Adrenal gland (tissue), 12 donors: ENCODE data around the gene ITGA2. TPM values are rescaled to one million over a fixed set of nuclear protein-coding genes. Genes with fewer than 3 reads are reported as not detected.
A peak's percentile ranks its signal among the peaks of the same experiment; 100 is the strongest.

Source experiments
- DNase-seq, 7 donors: peaks; one replicate each; pipeline ENCODE4 v3.0.0-alpha.2; 2019 to 2020
- H3K27ac ChIP-seq, 5 donors: fragments of 200-600 bp; sonication (generic) in 4 of 5; 1 replicate in 3 of 5; 2 replicates in 2 of 5; pipeline versions ENCODE4 v1.5.1 to v1.8.0; 2016 to 2020; ENCODE audit warnings: mild to moderate bottlenecking in 1 of 5
- H3K27me3 ChIP-seq: fragments of 200-600 bp; 2 replicates; pipeline ENCODE4 v1.8.0; 2021
- H3K36me3 ChIP-seq, 2 donors: fragments of 200-600 bp; replicated peaks in 1 of 2; 1 replicate in 1 of 2; 2 replicates in 1 of 2; pipeline versions ENCODE4 v1.5.1 to v1.8.0; 2018 to 2022
- H3K4me1 ChIP-seq, 2 donors: fragments of 200-600 bp; replicated peaks in 1 of 2; 1 replicate in 1 of 2; 2 replicates in 1 of 2; pipeline versions ENCODE4 v1.5.1 to v1.8.0; 2018 to 2021
- H3K4me3 ChIP-seq, 4 donors: fragments of 200-600 bp; sonication (generic) in 3 of 4; one replicate each; pipeline ENCODE4 v1.5.1; 2016 to 2018
- H3K9me3 ChIP-seq, 3 donors: fragments of 200-600 bp; sonication (generic) in 1 of 3; replicated peaks in 1 of 3; 1 replicate in 2 of 3; 2 replicates in 1 of 3; pipeline versions ENCODE4 v1.5.1 to v1.8.0; 2016 to 2021
- POLR2A ChIP-seq, 2 donors: fragments of 450-650 bp; IDR thresholded peaks; one replicate each; pipeline ENCODE4 v1.6.1; 2017; ENCODE audit warnings: antibody characterized with exemption in 2 of 2, mild to moderate bottlenecking in 2 of 2, moderate library complexity in 1 of 2
- WGBS, 4 donors: extraction: QIAGEN DNeasy Blood & Tissue Kit in 2 of 4; methylation state at CpG; one replicate each; pipeline versions ENCODE4 v1.1.5 to v1.1.7; 2013 to 2017; 5-methylcytosine and 5-hydroxymethylcytosine counted together
- intact Hi-C, 2 donors: fragments of 100-400 bp; cut with DNase I; formaldehyde crosslinking; loops; one replicate each; pipeline versions ENCODE4 v1.14.1 to v1.15.0; 2022 to 2023
- polyA plus RNA-seq, 3 donors: library from polyadenylated mRNA; stranded (reverse); fragments of 200-250 nt in 2 of 3; fragments of 350-450 nt in 1 of 3; fragmentation: Illumina TruSeq in 1 of 3; extraction: RNeasy Lipid Tissue Mini Kit (QIAGEN cat#74804) in 1 of 3; gene quantifications; one replicate each; pipeline ENCODE4 v1.2.3, GENCODE V29; 2013 to 2014
- total RNA-seq, 9 donors: library from RNA; depleted of rRNA in 4 of 9; stranded (reverse); fragments of >200 nt in 4 of 9; fragments of 120-200 nt in 1 of 9; fragmentation: NEBNext Ultra II Directional in 1 of 9; extraction: Animal tissue kit (Norgen Biotek cat#: 25700) in 1 of 9; gene quantifications; one replicate each; pipeline versions ENCODE4 v1.1.0 to v1.2.4, GENCODE V29; 2013 to 2023
- TF ChIP-seq, protein P1 (sequence below), 6 experiments: fragments of 450-650 bp in 4 of 6; fragments of 200-600 bp in 2 of 6; sonication (generic) in 1 of 6; IDR thresholded peaks; 1 replicate in 5 of 6; 2 replicates in 1 of 6; pipeline versions ENCODE4 v1.5.1 to v1.8.0; 2016 to 2021; ENCODE audit warnings: antibody characterized with exemption in 6 of 6, mild to moderate bottlenecking in 2 of 6, moderate library complexity in 1 of 6
- donor health status: healthy with polysubstance abuse.
- donor health status: Bipolar disorder and iron deficiency.
- donor health status: DM: yes; HTN: yes; CAD: no.
- donor health status: DM: no; HTN: no; CAD: no.
- donor health status: DM: no; HTN: no; CAD: no.
- donor health status: DM: yes; HTN: yes; CAD: no.

Gene ITGA2
- total and polyA plus RNA-seq, 12 donors, result 1.8 to 127 (median 20.8) TPM

DNA sequence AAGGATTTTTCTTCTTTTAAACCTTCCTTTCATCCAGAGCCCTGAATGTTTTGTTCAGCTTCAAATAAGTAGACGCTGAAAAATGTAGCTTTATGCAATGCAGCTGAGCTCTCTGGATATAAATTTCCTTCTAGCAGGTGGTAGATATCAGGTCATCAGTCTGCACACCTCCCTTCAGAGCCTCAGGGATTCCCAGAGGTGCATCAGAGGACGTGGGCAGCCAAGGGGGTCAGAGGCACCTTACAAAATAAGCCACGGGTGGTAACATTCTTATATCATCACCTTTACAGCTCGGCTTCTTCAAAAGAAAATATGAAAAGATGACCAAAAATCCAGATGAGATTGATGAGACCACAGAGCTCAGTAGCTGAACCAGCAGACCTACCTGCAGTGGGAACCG, 101.1 kb downstream of the ITGA2 start:
- Histone ChIP-seq H3K27ac (no peak overlapping the region), H3K4me3 (no peak overlapping the region), H3K9me3 (no peaks in the 10 kb centered on the region), H3K4me1 (peaks cover 11 to 22% of the 10 kb centered on the region in 2 donors), H3K27me3 (no peaks in the 10 kb centered on the region), H3K36me3 (peaks cover 0 to 11% of the 10 kb centered on the region in 2 donors)
- no peak for TF ChIP-seq POLR2A (IDR thresholded peaks at IDR 0.05)
- TF ChIP-seq, protein P1, sequence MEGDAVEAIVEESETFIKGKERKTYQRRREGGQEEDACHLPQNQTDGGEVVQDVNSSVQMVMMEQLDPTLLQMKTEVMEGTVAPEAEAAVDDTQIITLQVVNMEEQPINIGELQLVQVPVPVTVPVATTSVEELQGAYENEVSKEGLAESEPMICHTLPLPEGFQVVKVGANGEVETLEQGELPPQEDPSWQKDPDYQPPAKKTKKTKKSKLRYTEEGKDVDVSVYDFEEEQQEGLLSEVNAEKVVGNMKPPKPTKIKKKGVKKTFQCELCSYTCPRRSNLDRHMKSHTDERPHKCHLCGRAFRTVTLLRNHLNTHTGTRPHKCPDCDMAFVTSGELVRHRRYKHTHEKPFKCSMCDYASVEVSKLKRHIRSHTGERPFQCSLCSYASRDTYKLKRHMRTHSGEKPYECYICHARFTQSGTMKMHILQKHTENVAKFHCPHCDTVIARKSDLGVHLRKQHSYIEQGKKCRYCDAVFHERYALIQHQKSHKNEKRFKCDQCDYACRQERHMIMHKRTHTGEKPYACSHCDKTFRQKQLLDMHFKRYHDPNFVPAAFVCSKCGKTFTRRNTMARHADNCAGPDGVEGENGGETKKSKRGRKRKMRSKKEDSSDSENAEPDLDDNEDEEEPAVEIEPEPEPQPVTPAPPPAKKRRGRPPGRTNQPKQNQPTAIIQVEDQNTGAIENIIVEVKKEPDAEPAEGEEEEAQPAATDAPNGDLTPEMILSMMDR (IDR thresholded peaks at IDR 0.05), result no peak
- no peak for DNase-seq
- 82 to 90% (median 87%) methylated on average over 5 of the region's 5 CpGs for WGBS, 4 donors
- intact Hi-C loops, result loop anchor here in 1 of 2 donors (5.0 kb wide), 1 partner anchor 138 kb away; no protein-coding TSS in a partner anchor

DNA sequence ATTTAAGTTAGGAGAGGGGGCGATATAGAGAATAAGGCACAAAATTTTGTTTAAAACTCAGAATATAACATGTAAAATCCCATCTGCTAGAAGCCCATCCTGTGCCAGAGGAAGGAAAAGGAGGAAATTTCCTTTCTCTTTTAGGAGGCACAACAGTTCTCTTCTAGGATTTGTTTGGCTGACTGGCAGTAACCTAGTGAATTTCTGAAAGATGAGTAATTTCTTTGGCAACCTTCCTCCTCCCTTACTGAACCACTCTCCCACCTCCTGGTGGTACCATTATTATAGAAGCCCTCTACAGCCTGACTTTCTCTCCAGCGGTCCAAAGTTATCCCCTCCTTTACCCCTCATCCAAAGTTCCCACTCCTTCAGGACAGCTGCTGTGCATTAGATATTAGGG, 102.1 kb downstream of the ITGA2 start:
- no peak for TF ChIP-seq POLR2A (IDR thresholded peaks at IDR 0.05)
- TF ChIP-seq, protein P1 (IDR thresholded peaks at IDR 0.05), result peak in 1 of 6 experiments; percentile 20
- H3K27ac ChIP-seq, result peak overlapping the region in 1 of 5 donors; percentile 56
- H3K9me3 ChIP-seq, result no peaks in the 10 kb centered on the region
- H3K27me3 ChIP-seq, result no peaks in the 10 kb centered on the region
- DNase-seq, result no peak
- peaks cover 11 to 24% of the 10 kb centered on the region in 2 donors for H3K4me1 ChIP-seq
- intact Hi-C loops, result loop anchor here in 1 of 2 donors (5.0 kb wide), 1 partner anchor 139 kb away; no protein-coding TSS in a partner anchor
- 80 to 87% (median 83%) methylated on average over 2 of the region's 2 CpGs for WGBS, 4 donors
- H3K4me3 ChIP-seq, result no peak overlapping the region
- H3K36me3 ChIP-seq, result peaks cover 0 to 9% of the 10 kb centered on the region in 2 donors

DNA sequence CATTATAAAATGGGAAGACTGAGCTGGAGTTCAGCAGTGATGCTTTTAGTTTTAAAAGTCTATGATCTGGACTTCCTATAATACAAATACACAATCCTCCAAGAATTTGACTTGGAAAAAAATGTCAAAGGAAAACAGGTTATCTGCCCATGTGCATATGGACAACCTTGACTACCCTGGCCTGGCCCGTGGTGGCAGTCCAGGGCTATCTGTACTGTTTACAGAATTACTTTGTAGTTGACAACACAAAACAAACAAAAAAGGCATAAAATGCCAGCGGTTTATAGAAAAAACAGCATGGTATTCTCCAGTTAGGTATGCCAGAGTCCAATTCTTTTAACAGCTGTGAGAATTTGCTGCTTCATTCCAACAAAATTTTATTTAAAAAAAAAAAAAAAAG, 103.1 kb downstream of the ITGA2 start:
- no peak for DNase-seq
- Histone ChIP-seq H3K4me1 (peaks cover 11 to 28% of the 10 kb centered on the region in 2 donors), H3K27ac (no peak overlapping the region), H3K27me3 (no peaks in the 10 kb centered on the region), H3K36me3 (peaks cover 0 to 4% of the 10 kb centered on the region in 2 donors), H3K9me3 (no peaks in the 10 kb centered on the region), H3K4me3 (no peak overlapping the region)
- intact Hi-C loops, result loop anchor here in 1 of 2 donors (5.0 kb wide), 1 partner anchor 140 kb away; no protein-coding TSS in a partner anchor
- 61 to 67% (median 63%) methylated on average over 2 of the region's 2 CpGs for WGBS, 4 donors
- TF ChIP-seq POLR2A (IDR thresholded peaks at IDR 0.05), result no peak
- TF ChIP-seq, protein P1 (IDR thresholded peaks at IDR 0.05), result no peak

DNA sequence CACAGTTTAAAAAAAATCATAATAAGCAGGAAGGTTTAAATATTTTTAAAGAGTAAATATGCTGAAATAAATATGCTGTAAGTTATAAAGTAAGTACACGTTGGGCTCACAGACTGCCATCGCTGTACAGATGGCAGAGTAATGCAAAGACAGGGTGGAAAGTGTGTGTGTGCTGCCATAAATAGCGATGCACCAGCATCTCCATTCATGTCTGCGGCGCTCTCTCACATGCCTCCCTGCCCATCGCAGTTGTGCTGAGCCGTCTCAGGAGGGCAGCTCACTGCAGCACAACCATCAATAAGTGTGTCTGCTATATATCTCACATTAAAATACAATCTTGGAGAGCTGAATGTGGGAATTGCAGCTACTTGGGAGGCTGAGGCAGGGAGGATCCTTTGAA, 106.1 kb downstream of the ITGA2 start:
- Histone ChIP-seq H3K4me1 (peaks cover 11 to 16% of the 10 kb centered on the region in 2 donors), H3K27ac (no peak overlapping the region), H3K4me3 (no peak overlapping the region), H3K36me3 (peaks cover 0 to 23% of the 10 kb centered on the region in 2 donors), H3K27me3 (no peaks in the 10 kb centered on the region), H3K9me3 (no peaks in the 10 kb centered on the region)
- DNase-seq, result no peak
- TF ChIP-seq POLR2A (IDR thresholded peaks at IDR 0.05), result no peak
- TF ChIP-seq, protein P1 (IDR thresholded peaks at IDR 0.05), result no peak
- WGBS, 4 donors, result 73 to 83% (median 77%) methylated on average over 7 of the region's 7 CpGs
- intact Hi-C loops, result loop anchor here in 1 of 2 donors (5.0 kb wide), 1 partner anchor 143 kb away; no protein-coding TSS in a partner anchor
